ENCODE results near the gene CCND3. TPM values are rescaled to one million over a fixed set of nuclear protein-coding genes. Genes with fewer than 3 reads are reported as not detected.

The CCND3 gene
- total and polyA plus RNA-seq, 2 of the 13 experiments (the other 11 are each of a cell fraction or from before 2014, with no cell fraction given), result 4.3 to 7.2 TPM

DNA sequence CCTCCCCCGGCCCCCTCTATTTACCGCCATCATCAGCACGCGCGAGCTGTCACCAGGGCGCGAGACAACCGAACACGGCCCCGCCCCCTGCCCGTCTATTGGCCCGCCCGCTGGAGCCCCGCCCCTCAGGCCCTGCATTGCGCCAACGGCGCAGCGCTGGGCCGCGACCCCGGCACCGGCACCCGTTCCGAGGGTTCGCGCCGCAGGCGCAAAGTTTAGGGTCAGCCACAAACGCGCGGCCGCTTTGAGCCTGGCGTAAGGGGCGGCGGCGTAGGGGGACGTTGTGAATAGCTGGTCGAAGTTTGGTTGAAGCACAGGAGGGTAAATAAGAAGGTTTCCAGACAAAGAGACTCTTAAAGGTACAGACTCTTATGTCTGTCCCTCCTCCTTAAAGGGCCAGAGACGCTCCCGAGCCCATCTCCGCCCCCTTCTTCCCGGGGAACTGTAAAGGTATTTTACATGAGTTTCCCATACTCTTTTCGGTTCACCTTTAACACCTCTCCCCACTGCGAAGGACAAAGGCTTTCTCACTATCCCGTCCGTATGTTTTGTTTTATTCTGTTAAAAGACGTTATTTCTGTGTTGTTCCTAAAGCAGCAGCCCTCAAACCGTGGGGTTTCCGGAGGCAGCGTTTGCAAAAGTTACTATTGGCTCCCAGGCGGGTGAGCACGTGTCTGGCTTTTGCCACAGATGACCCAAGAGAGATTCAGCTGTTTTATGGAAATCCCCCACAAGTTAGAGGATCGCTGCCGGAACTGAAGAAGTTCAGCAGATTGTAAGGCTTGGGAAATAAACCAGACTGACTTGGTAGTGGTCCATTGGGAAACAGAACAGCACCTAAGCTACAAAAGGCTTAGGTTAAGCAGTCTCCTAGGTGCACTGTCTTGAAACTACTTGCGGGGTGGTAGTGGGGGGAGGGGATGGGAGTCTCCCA is 46.0 kb downstream of the CCND3 start, which contains the start of gene USP49 (continued):
- TF ChIP-seq, protein P1, sequence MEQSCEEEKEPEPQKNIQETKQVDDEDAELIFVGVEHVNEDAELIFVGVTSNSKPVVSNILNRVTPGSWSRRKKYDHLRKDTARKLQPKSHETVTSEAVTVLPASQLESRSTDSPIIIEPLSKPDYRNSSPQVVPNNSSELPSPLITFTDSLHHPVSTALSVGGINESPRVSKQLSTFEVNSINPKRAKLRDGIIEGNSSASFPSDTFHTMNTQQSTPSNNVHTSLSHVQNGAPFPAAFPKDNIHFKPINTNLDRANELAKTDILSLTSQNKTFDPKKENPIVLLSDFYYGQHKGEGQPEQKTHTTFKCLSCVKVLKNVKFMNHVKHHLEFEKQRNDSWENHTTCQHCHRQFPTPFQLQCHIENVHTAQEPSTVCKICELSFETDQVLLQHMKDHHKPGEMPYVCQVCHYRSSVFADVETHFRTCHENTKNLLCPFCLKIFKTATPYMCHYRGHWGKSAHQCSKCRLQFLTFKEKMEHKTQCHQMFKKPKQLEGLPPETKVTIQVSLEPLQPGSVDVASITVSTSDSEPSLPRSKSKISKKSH (CRISPR knock-in tag; IDR thresholded peaks at IDR 0.05; ENCODE audit: borderline replicate concordance), result 0 out of 2 replicates have a peak, but pooled peaks have one; percentile 28
- TF ChIP-seq ZNF329 (CRISPR knock-in tag; IDR thresholded peaks at IDR 0.05; ENCODE audit: low read depth) (no peak), ZNF253 (CRISPR knock-in tag; IDR thresholded peaks at IDR 0.05; ENCODE audit: borderline replicate concordance) (0 out of 2 replicates have a peak, but pooled peaks have one; percentile 35), KDM5A (IDR thresholded peaks at IDR 0.05; ENCODE audit: borderline replicate concordance, low read length) (peak; percentile 66; the same call in 1 of the 2 replicates), YY1 (IDR thresholded peaks at IDR 0.05; ENCODE audit: insufficient read depth, insufficient replicate concordance, low read depth, low read length) (peak; percentile 33), SIX1 (CRISPR knock-in tag; IDR thresholded peaks at IDR 0.05; ENCODE audit: borderline replicate concordance) (no peak), ZNF772 (CRISPR knock-in tag; IDR thresholded peaks at IDR 0.05) (0 out of 2 replicates have a peak, but pooled peaks have one; percentile 34), SIN3B (IDR thresholded peaks at IDR 0.05; ENCODE audit: low read length) (no peak), TSC22D2 (CRISPR knock-in tag; IDR thresholded peaks at IDR 0.05; ENCODE audit: borderline replicate concordance) (no peak; the same call in 1 of the 2 replicates), ZNF558 (CRISPR knock-in tag; IDR thresholded peaks at IDR 0.05; ENCODE audit: borderline replicate concordance) (no peak), ZNF839 (CRISPR knock-in tag; IDR thresholded peaks at IDR 0.05; ENCODE audit: borderline replicate concordance) (no peak), JUNB (CRISPR knock-in tag; IDR thresholded peaks at IDR 0.05; ENCODE audit: borderline replicate concordance) (no peak)
- TF ChIP-seq, protein P2, sequence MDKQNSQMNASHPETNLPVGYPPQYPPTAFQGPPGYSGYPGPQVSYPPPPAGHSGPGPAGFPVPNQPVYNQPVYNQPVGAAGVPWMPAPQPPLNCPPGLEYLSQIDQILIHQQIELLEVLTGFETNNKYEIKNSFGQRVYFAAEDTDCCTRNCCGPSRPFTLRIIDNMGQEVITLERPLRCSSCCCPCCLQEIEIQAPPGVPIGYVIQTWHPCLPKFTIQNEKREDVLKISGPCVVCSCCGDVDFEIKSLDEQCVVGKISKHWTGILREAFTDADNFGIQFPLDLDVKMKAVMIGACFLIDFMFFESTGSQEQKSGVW (CRISPR knock-in tag; IDR thresholded peaks at IDR 0.05; ENCODE audit: borderline replicate concordance), result no peak
- TF ChIP-seq, protein P3, sequence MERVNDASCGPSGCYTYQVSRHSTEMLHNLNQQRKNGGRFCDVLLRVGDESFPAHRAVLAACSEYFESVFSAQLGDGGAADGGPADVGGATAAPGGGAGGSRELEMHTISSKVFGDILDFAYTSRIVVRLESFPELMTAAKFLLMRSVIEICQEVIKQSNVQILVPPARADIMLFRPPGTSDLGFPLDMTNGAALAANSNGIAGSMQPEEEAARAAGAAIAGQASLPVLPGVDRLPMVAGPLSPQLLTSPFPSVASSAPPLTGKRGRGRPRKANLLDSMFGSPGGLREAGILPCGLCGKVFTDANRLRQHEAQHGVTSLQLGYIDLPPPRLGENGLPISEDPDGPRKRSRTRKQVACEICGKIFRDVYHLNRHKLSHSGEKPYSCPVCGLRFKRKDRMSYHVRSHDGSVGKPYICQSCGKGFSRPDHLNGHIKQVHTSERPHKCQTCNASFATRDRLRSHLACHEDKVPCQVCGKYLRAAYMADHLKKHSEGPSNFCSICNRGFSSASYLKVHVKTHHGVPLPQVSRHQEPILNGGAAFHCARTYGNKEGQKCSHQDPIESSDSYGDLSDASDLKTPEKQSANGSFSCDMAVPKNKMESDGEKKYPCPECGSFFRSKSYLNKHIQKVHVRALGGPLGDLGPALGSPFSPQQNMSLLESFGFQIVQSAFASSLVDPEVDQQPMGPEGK (CRISPR knock-in tag; IDR thresholded peaks at IDR 0.05), result no peak
- TF ChIP-seq, protein P4, sequence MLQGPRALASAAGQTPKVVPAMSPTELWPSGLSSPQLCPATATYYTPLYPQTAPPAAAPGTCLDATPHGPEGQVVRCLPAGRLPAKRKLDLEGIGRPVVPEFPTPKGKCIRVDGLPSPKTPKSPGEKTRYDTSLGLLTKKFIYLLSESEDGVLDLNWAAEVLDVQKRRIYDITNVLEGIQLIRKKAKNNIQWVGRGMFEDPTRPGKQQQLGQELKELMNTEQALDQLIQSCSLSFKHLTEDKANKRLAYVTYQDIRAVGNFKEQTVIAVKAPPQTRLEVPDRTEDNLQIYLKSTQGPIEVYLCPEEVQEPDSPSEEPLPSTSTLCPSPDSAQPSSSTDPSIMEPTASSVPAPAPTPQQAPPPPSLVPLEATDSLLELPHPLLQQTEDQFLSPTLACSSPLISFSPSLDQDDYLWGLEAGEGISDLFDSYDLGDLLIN (CRISPR knock-in tag; IDR thresholded peaks at IDR 0.05; ENCODE audit: borderline replicate concordance), result no peak
- TF ChIP-seq, protein P5, sequence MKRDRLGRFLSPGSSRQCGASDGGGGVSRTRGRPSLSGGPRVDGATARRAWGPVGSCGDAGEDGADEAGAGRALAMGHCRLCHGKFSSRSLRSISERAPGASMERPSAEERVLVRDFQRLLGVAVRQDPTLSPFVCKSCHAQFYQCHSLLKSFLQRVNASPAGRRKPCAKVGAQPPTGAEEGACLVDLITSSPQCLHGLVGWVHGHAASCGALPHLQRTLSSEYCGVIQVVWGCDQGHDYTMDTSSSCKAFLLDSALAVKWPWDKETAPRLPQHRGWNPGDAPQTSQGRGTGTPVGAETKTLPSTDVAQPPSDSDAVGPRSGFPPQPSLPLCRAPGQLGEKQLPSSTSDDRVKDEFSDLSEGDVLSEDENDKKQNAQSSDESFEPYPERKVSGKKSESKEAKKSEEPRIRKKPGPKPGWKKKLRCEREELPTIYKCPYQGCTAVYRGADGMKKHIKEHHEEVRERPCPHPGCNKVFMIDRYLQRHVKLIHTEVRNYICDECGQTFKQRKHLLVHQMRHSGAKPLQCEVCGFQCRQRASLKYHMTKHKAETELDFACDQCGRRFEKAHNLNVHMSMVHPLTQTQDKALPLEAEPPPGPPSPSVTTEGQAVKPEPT (CRISPR knock-in tag; IDR thresholded peaks at IDR 0.05; ENCODE audit: low read depth), result no peak
